Neural cell (in vitro differentiated cells): ENCODE data around the gene PRKCA. TPM values are rescaled to one million over a fixed set of nuclear protein-coding genes. Genes with fewer than 3 reads are reported as not detected.

Experiments used
- H2AFZ ChIP-seq: fragments of 200-600, 300-800 bp; sonication (generic), shearing (Covaris generic); 2 replicates; pipeline ENCODE4 v1.6.0; 2014; ENCODE audit warnings: low read depth, mild to moderate bottlenecking, antibody characterized with exemption, low read length, moderate library complexity
- H3F3A ChIP-seq: fragments of 200-600 bp; shearing (Covaris generic); 2 replicates; pipeline ENCODE4 v1.6.1; 2016; ENCODE audit warnings: mild to moderate bottlenecking, moderate library complexity, mixed read lengths, antibody characterized with exemption, low read length; ENCODE audit not compliant: insufficient read depth, poor library complexity, severe bottlenecking
- H3K27ac ChIP-seq: fragments of 200-600, 300-800 bp; sonication (generic), shearing (Covaris generic); 2 replicates; pipeline ENCODE4 v1.5.1; 2014; ENCODE audit warnings: mild to moderate bottlenecking, low read length, moderate library complexity
- H3K27me3 ChIP-seq: fragments of 300-800, 200-600 bp; sonication (generic), shearing (Covaris generic); 2 replicates; pipeline ENCODE4 v1.6.0; 2014; ENCODE audit warnings: mild to moderate bottlenecking, low read depth, low read length, moderate library complexity; ENCODE audit not compliant: insufficient read depth
- H3K36me3 ChIP-seq: fragments of 300-800, 200-600 bp; sonication (generic), shearing (Covaris generic); 2 replicates; pipeline ENCODE4 v1.5.1; 2014; ENCODE audit warnings: mild to moderate bottlenecking, antibody characterized with exemption, low read length, moderate library complexity; ENCODE audit not compliant: insufficient read depth
- H3K4me2 ChIP-seq: fragments of 300-800, 200-600 bp; sonication (generic), shearing (Covaris generic); 2 replicates; pipeline ENCODE4 v1.6.0; 2014; ENCODE audit warnings: mild to moderate bottlenecking, low read length
- H3K4me3 ChIP-seq: fragments of 300-800, 200-600 bp; sonication (generic), shearing (Covaris generic); 2 replicates; pipeline ENCODE4 v1.5.1; 2014; ENCODE audit warnings: mild to moderate bottlenecking, low read length, moderate library complexity
- H3K79me2 ChIP-seq: fragments of 200-600 bp; shearing (Covaris generic); replicated peaks from 2 replicates; pipeline ENCODE4 v1.6.0; 2014; ENCODE audit warnings: mild to moderate bottlenecking, low read length, moderate library complexity; ENCODE audit not compliant: insufficient read depth
- H3K9ac ChIP-seq: fragments of 300-800, 200-600 bp; sonication (generic), shearing (Covaris generic); 2 replicates; pipeline ENCODE4 v1.6.1; 2016; ENCODE audit warnings: mild to moderate bottlenecking, low read length, mixed read lengths
- H3K9me2 ChIP-seq: fragments of 200-600 bp; shearing (Covaris generic); 2 replicates; pipeline ENCODE4 v1.6.1; 2016; ENCODE audit warnings: mild to moderate bottlenecking, low read length, mixed read lengths; ENCODE audit not compliant: insufficient read depth
- H3K9me3 ChIP-seq: fragments of 200-600, 300-800 bp; sonication (generic), shearing (Covaris generic); 2 replicates; pipeline ENCODE4 v1.6.1; 2016; ENCODE audit warnings: mild to moderate bottlenecking, mixed run types, low read length, moderate library complexity, mixed read lengths
- H4K20me1 ChIP-seq: fragments of 200-600 bp; shearing (Covaris generic); 2 replicates; pipeline ENCODE4 v1.6.1; 2016; ENCODE audit warnings: mild to moderate bottlenecking, mixed run types; ENCODE audit not compliant: insufficient read depth
- CTCF ChIP-seq: fragments of 450-650 bp; IDR thresholded peaks from 2 replicates; pipeline ENCODE4 v1.5.1; 2014; ENCODE audit warnings: antibody characterized with exemption, mild to moderate bottlenecking, moderate library complexity; ENCODE audit not compliant: poor library complexity, severe bottlenecking
- EP300 ChIP-seq: fragments of 450-650 bp; conservative IDR thresholded peaks from 2 replicates; pipeline ENCODE4 v1.6.1; 2014; ENCODE audit warnings: antibody characterized with exemption, mild to moderate bottlenecking, moderate library complexity; ENCODE audit not compliant: poor library complexity, severe bottlenecking
- EZH2 ChIP-seq: fragments of 200-600, 300-800 bp; shearing (Covaris generic), sonication (generic); IDR thresholded peaks from 2 replicates; pipeline ENCODE4 v1.6.1; 2014; ENCODE audit warnings: antibody characterized with exemption, low read length, borderline replicate concordance, mild to moderate bottlenecking; ENCODE audit not compliant: insufficient read depth, poor library complexity, severe bottlenecking
- MXI1 ChIP-seq: fragments of 450-650 bp; conservative IDR thresholded peaks from 2 replicates; pipeline ENCODE4 v1.6.1; 2014; ENCODE audit warnings: antibody characterized with exemption, mild to moderate bottlenecking; ENCODE audit not compliant: poor library complexity, severe bottlenecking
- POLR2AphosphoS5 ChIP-seq: IDR thresholded peaks from 2 replicates; pipeline ENCODE4 v1.6.1; 2012
- RAD21 ChIP-seq: fragments of 450-650 bp; conservative IDR thresholded peaks from 2 replicates; pipeline ENCODE4 v1.6.1; 2014; ENCODE audit warnings: antibody characterized with exemption, mild to moderate bottlenecking, moderate library complexity
- REST ChIP-seq: IDR thresholded peaks from 2 replicates; pipeline ENCODE4 v1.6.1; 2012; ENCODE audit warnings: borderline replicate concordance
- SMC3 ChIP-seq: fragments of 450-650 bp; conservative IDR thresholded peaks from 2 replicates; pipeline ENCODE4 v1.6.1; 2014; ENCODE audit warnings: antibody characterized with exemption, mild to moderate bottlenecking, moderate library complexity; ENCODE audit not compliant: poor library complexity
- TAF1 ChIP-seq: IDR thresholded peaks from 2 replicates; pipeline ENCODE4 v1.6.1; 2012; ENCODE audit warnings: low read depth
- polyA plus RNA-seq: library from polyadenylated mRNA; depleted of rRNA; stranded (reverse); fragments of >200 nt; gene quantifications from 2 replicates; pipeline ENCODE4 v1.2.3, GENCODE V29; 2014

PRKCA gene
- polyA plus RNA-seq, 1 donor from 2014 or later, result 5.9 TPM

- Histone ChIP-seq H3K27ac (no peak overlapping the region), H3K27me3 (no peaks in the 10 kb centered on the region), H2AFZ (no peak overlapping the region), H3K9me2 (no peaks in the 10 kb centered on the region), H3K4me2 (no peak overlapping the region), H3K9me3 (peaks cover 7% of the 10 kb centered on the region), H3K79me2 (no peaks in the 10 kb centered on the region), H3K36me3 (no peaks in the 10 kb centered on the region), H3K4me3 (no peak overlapping the region), H3K9ac (no peak overlapping the region), H3F3A (no peaks in the 10 kb centered on the region), H4K20me1 (no peaks in the 10 kb centered on the region)
- TF ChIP-seq TAF1 (no peak), SMC3 (no peak), RAD21 (no peak), REST (no peak), EZH2 (no peak), CTCF (no peak), POLR2AphosphoS5 (no peak), MXI1 (no peak), EP300 (no peak)
These were observed 541.2 kb downstream of the PRKCA start for GRCh38 chr17:66843627-66844026.

- Histone ChIP-seq H3K9ac (no peak overlapping the region), H2AFZ (no peak overlapping the region), H3K9me3 (peaks cover 7% of the 10 kb centered on the region), H3K4me3 (no peak overlapping the region), H3F3A (no peaks in the 10 kb centered on the region), H3K27ac (no peak overlapping the region), H3K36me3 (no peaks in the 10 kb centered on the region), H3K27me3 (no peaks in the 10 kb centered on the region), H3K9me2 (no peaks in the 10 kb centered on the region), H4K20me1 (no peaks in the 10 kb centered on the region), H3K79me2 (no peaks in the 10 kb centered on the region), H3K4me2 (no peak overlapping the region)
- no peak for TF ChIP-seq EP300
- TF ChIP-seq REST, result no peak
- no peak for TF ChIP-seq TAF1
- no peak for TF ChIP-seq CTCF
- no peak for TF ChIP-seq MXI1
- no peak for TF ChIP-seq RAD21
- TF ChIP-seq POLR2AphosphoS5, result no peak
- TF ChIP-seq SMC3, result no peak
These were observed 545.3 kb downstream of the PRKCA start for GRCh38 chr17:66847704-66848103.
